ENCODE measurements around the gene ART3. TPM values are rescaled to one million over a fixed set of nuclear protein-coding genes. Genes with fewer than 3 reads are reported as not detected.
"Not testable (repeated sequence)": the region's sequence is repeated elsewhere in the genome, so short reads cannot be mapped to it uniquely, and the experiment has no call there.

The ART3 gene
- total RNA-seq, 1 donor from 2014 or later = not detected

DNA sequence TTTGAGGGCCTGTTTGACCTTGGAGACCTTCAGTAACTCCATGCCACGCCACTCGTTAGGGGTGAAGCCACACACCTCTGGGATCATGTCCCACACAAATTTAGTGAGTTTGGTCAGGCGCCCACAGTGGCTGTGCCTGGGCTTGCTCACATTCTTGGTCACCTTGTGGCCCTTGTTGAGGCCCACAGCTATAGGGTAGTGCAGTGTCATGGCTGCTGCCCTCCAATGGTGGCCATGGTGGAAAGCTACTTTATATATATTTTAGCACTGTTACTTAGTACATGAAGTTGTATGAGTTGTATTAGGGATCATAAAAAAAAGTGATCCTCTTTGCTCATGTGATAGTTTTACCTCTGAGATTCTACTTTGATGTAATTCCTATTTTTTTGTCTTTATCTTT is 37.7 kb upstream of the ART3 start:
- no peaks in the 10 kb centered on the region for H3K36me3 ChIP-seq (ENCODE audit: control insufficient read depth, insufficient read depth, low read length)
- no peak overlapping the region for H3K4me3 ChIP-seq (ENCODE audit: low read depth, low read length)
- no peaks in the 10 kb centered on the region for H3K27me3 ChIP-seq (ENCODE audit: control insufficient read depth, insufficient read depth, low read length)
- TF ChIP-seq, protein P1, sequence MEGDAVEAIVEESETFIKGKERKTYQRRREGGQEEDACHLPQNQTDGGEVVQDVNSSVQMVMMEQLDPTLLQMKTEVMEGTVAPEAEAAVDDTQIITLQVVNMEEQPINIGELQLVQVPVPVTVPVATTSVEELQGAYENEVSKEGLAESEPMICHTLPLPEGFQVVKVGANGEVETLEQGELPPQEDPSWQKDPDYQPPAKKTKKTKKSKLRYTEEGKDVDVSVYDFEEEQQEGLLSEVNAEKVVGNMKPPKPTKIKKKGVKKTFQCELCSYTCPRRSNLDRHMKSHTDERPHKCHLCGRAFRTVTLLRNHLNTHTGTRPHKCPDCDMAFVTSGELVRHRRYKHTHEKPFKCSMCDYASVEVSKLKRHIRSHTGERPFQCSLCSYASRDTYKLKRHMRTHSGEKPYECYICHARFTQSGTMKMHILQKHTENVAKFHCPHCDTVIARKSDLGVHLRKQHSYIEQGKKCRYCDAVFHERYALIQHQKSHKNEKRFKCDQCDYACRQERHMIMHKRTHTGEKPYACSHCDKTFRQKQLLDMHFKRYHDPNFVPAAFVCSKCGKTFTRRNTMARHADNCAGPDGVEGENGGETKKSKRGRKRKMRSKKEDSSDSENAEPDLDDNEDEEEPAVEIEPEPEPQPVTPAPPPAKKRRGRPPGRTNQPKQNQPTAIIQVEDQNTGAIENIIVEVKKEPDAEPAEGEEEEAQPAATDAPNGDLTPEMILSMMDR (IDR thresholded peaks at IDR 0.05; ENCODE audit: insufficient read depth, low read length, poor library complexity, severe bottlenecking) = no peak
- DNase-seq (ENCODE audit: low read depth) = no peak

DNA sequence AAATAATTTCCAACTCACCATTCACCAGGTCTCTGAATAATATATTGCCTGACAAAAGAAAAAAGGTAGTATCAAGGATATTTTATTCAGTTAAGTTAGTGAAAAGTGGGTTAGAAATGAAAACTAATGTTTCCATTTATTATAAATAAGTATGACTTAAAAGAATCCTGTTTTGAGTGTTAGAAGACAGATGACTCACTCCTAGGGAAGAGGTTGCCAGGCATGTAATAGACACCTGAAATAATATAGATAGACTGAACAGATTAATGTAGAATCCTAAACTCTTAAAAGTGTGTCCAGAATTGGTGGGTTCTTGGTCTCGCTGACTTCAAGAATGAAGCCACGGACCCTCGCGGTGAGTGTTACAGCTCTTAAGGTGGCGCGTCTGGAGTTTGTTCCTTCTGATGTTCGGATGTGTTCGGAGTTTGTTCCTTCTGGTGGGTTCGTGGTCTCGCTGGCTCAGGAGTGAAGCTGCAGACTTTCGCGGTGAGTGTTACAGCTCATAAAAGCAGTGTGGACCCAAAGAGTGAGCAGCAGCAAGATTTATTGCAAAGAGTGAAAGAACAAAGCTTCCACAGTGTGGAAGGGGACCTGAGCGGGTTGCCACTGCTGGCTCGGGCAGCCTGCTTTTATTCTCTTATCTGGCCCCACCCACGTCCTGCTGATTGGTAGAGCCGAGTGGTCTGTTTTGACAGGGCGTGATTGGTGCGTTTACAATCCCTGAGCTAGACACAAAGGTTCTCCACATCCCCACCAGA is 32.1 kb upstream of the ART3 start:
- not testable (repeated sequence) for H3K4me3 ChIP-seq (ENCODE audit: low read depth, low read length); DNase-seq (ENCODE audit: low read depth); H3K27me3 ChIP-seq (ENCODE audit: control insufficient read depth, insufficient read depth, low read length); H3K36me3 ChIP-seq (ENCODE audit: control insufficient read depth, insufficient read depth, low read length)

DNA sequence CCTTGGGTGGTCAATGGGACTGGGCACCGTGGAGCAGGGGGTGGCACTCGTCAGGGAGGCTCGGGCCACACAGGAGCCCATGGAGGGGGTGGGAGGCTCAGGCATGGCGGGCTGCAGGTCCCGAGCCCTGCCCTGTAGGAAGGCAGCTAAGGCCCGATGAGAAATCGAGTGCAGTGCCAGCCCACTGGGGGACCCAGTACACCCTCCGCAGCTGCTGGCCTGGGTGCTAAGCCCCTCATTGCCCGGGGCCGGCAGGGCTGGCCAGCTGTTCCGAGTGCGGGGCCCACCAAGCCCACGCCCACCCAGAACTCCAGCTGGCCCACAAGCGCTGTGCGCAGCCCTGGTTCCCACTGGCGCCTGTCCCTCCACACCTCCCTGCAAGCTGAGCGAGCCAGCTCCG is 31.2 kb upstream of the ART3 start:
- H3K4me3 ChIP-seq (ENCODE audit: low read depth, low read length); H3K27me3 ChIP-seq (ENCODE audit: control insufficient read depth, insufficient read depth, low read length); DNase-seq (ENCODE audit: low read depth); H3K36me3 ChIP-seq (ENCODE audit: control insufficient read depth, insufficient read depth, low read length): not testable (repeated sequence)

DNA sequence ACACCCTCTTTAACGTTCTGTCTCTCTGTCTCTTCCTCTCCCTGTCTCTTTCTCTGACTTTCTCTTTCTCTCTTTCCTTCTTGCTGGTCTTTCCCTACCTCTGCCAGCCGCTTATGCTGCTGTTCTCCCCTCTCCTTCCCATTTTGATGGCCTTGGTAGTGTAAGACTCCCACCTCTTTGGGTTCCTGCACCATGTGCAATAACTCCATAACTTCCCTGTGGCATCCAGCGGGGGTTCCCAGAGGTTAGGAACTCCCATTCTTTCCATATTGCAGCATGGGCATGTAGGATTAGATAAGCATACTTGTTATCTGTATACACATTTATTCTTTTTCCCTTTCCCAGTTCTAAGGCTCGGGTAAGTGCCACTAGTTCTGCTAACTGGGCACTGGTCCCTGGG is 29.8 kb upstream of the ART3 start:
- not testable (repeated sequence) for H3K36me3 ChIP-seq (ENCODE audit: control insufficient read depth, insufficient read depth, low read length); H3K27me3 ChIP-seq (ENCODE audit: control insufficient read depth, insufficient read depth, low read length); H3K4me3 ChIP-seq (ENCODE audit: low read depth, low read length); DNase-seq (ENCODE audit: low read depth)

DNA sequence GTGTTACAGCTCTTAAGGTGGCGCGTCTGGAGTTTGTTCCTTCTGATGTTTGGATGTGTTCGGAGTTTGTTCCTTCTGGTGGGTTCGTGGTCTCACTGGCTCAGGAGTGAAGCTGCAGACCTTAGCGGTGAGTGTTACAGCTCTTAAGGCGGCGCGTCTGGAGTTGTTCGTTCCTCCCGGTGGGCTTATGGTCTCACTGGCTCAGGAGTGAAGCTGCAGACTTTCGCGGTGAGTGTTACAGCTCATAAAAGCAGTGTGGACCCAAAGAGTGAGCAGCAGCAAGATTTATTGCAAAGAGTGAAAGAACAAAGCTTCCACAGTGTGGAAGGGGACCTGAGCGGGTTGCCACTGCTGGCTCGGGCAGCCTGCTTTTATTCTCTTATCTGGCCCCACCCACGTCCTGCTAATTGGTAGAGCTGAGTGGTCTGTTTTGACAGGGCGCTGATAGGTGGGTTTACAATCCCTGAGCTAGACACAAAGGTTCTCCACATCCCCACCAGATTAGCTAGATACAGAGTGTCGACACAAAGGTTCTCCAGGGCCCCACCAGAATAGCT is 24.6 kb upstream of the ART3 start:
- H3K36me3 ChIP-seq (ENCODE audit: control insufficient read depth, insufficient read depth, low read length); DNase-seq (ENCODE audit: low read depth); H3K4me3 ChIP-seq (ENCODE audit: low read depth, low read length); H3K27me3 ChIP-seq (ENCODE audit: control insufficient read depth, insufficient read depth, low read length): not testable (repeated sequence)

DNA sequence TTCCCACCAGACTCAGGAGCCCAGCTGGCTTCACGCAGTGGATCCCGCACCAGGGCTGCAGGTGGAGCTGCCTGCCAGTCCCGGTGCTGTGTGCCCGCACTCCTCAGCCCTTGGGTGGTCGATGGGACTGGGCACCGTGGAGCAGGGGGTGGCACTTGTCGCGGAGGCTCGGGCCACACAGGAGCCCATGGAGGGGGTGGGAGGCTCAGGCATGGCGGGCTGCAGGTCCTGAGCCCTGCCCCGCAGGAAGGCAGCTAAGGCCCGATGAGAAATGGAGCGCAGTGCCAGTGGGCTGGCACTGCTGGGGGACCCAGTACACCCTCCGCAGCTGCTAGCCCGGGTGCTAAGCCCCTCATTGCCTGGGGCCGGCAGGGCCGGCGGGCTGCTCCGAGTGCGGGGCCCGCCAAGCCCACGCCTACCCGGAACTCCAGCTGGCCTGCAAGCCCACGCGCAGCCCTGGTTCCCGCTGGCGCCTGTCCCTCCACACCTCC is 23.9 kb upstream of the ART3 start:
- H3K4me3 ChIP-seq (ENCODE audit: low read depth, low read length); H3K36me3 ChIP-seq (ENCODE audit: control insufficient read depth, insufficient read depth, low read length); DNase-seq (ENCODE audit: low read depth); H3K27me3 ChIP-seq (ENCODE audit: control insufficient read depth, insufficient read depth, low read length): not testable (repeated sequence)

DNA sequence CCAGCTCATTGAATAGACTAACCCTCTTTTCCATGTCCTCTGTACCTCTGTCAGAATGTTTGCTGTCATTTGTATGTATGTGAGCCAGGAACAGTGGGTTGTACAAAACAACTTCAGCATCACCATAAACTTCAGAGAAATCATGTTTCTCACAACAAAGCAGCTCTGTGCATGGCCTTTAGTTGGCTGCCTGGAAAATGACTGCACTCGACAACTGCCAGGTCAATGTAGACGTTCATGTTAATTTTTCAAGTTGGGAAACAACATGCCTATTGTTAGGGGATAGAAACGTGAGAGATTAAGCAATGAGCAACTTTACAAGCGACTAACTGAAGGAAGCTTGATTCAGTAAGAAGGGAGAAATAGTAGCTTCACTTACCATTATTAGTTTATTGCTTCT is 20.8 kb upstream of the ART3 start:
- Histone ChIP-seq H3K4me3 (ENCODE audit: low read depth, low read length) (no peak overlapping the region), H3K27me3 (ENCODE audit: control insufficient read depth, insufficient read depth, low read length) (peaks cover 2% of the 10 kb centered on the region), H3K36me3 (ENCODE audit: control insufficient read depth, insufficient read depth, low read length) (no peaks in the 10 kb centered on the region)
- DNase-seq (ENCODE audit: low read depth) = no peak
- TF ChIP-seq, protein P1 (IDR thresholded peaks at IDR 0.05; ENCODE audit: insufficient read depth, low read length, poor library complexity, severe bottlenecking) = no peak

DNA sequence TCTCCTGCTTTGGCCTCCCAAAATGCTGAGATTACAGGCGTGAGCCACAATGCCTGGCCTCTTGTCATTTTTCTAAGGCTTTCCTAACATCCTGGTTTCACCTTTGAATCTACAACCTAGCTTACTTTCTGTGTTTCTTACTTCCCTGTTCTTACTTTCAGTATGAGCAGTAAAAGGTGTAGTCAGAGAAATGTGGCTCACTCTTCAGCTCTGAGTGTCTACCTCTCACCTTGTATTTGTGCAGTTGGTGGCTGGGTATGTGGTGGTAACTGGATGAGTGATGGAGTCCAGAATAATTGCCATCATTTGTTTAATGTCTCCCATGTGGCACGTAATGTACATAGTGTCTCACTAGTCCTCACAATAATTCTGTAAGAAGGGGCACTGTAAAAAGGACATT is 19.5 kb upstream of the ART3 start:
- no peaks in the 10 kb centered on the region for H3K36me3 ChIP-seq (ENCODE audit: control insufficient read depth, insufficient read depth, low read length)
- H3K4me3 ChIP-seq (ENCODE audit: low read depth, low read length) = no peak overlapping the region
- no peak for DNase-seq (ENCODE audit: low read depth)
- TF ChIP-seq, protein P1 (IDR thresholded peaks at IDR 0.05; ENCODE audit: insufficient read depth, low read length, poor library complexity, severe bottlenecking) = no peak
- H3K27me3 ChIP-seq (ENCODE audit: control insufficient read depth, insufficient read depth, low read length) = peaks cover 2% of the 10 kb centered on the region

All from kidney epithelial cell (primary cell).